ENCODE data around the gene JADE3.

The JADE3 gene

GRCh38 chrX:46912098-46912602, at the start of gene JADE3:
JADE3 (plus strand) TSS chrX:46912421; CDS start chrX:46984895, 72,474 bp downstream.
- DNase-seq (ENCODE audit: low spot score) = peak; percentile 67
- TF ChIP-seq CTCF (IDR thresholded peaks at IDR 0.05; ENCODE audit: borderline replicate concordance, control extremely low read depth, extremely low read depth, insufficient read depth, missing control alignments) = peak; percentile 10
- in situ Hi-C loops (cut with MboI; ENCODE audit: low sequenced_read_pairs, unreplicated experiment) = no loop called here

GRCh38 chrX:46863072-46863471, 49.1 kb upstream of the JADE3 start:
- TF ChIP-seq CTCF (IDR thresholded peaks at IDR 0.05; ENCODE audit: borderline replicate concordance, control extremely low read depth, extremely low read depth, insufficient read depth, missing control alignments) = no peak
- in situ Hi-C loops (cut with MboI; ENCODE audit: low sequenced_read_pairs, unreplicated experiment) = no loop called here
- no peak for DNase-seq (ENCODE audit: low spot score)

DNA sequence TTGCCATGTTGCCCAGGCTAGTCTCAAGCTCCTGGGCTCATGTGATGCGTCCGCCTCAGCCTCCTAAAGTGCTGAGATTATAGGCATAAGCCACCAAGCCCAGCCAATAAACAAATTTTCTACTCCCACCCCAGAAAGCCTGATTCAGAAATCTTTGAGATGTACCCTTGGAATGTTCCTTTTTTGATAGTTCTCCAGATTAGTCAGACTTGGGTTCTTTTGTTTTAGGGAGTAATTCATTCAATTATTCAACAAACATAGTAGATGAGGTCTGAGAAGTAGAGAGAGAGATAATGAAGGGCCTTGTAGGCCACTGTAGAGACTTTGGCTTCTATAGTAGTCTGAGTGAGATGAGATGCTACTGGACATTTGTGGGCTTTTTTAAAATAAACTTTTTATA, 47.6 kb upstream of the JADE3 start:
- no peak for TF ChIP-seq CTCF (IDR thresholded peaks at IDR 0.05; ENCODE audit: borderline replicate concordance, control extremely low read depth, extremely low read depth, insufficient read depth, missing control alignments)
- DNase-seq (ENCODE audit: low spot score) = no peak
- in situ Hi-C loops (cut with MboI; ENCODE audit: low sequenced_read_pairs, unreplicated experiment) = no loop called here

DNA sequence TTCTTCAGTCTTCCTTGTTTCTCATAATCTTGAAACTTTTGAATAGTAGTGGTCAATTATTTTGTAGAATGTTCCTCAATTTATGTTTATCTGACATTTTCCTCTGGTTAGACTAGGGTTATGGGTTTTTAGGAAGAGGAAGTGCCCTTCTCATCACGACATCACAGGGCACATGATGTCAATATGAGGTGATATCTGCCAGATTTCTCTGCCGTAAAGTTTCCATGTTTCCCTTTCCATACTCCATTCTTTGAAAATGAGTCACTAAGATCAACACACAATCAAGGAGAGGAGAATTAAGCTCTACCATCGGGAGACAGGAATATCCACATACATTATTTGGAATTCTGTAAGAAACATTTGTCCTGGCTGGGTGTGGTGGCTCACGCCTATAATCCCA, 46.9 kb upstream of the JADE3 start:
- no peak for TF ChIP-seq CTCF (IDR thresholded peaks at IDR 0.05; ENCODE audit: borderline replicate concordance, control extremely low read depth, extremely low read depth, insufficient read depth, missing control alignments)
- in situ Hi-C loops (cut with MboI; ENCODE audit: low sequenced_read_pairs, unreplicated experiment) = no loop called here
- DNase-seq (ENCODE audit: low spot score) = no peak

GRCh38 chrX:46866726-46867125, 45.5 kb upstream of the JADE3 start:
- TF ChIP-seq CTCF (IDR thresholded peaks at IDR 0.05; ENCODE audit: borderline replicate concordance, control extremely low read depth, extremely low read depth, insufficient read depth, missing control alignments) = no peak
- no peak for DNase-seq (ENCODE audit: low spot score)
- in situ Hi-C loops (cut with MboI; ENCODE audit: low sequenced_read_pairs, unreplicated experiment) = no loop called here

DNA sequence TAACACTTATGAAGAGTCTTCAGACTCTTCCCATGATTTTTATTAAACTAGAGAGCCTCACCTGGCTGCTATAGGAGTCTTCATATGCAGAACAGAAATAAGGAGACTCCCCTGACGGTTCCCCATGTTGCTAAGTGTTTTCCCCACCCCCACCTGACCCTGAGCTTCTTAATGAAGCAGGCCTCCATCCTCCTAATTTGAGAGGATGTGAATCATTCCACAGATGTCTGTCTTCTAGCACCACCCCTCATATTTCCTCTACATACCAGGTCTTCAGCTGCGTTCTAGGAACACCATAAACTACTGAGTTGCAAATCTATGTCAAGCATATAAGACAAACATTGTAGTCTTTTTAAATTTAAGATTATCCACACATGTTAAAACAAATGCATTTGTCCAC, 38.5 kb upstream of the JADE3 start:
- no peak for TF ChIP-seq CTCF (IDR thresholded peaks at IDR 0.05; ENCODE audit: borderline replicate concordance, control extremely low read depth, extremely low read depth, insufficient read depth, missing control alignments)
- in situ Hi-C loops (cut with MboI; ENCODE audit: low sequenced_read_pairs, unreplicated experiment) = no loop called here
- DNase-seq (ENCODE audit: low spot score) = no peak

DNA sequence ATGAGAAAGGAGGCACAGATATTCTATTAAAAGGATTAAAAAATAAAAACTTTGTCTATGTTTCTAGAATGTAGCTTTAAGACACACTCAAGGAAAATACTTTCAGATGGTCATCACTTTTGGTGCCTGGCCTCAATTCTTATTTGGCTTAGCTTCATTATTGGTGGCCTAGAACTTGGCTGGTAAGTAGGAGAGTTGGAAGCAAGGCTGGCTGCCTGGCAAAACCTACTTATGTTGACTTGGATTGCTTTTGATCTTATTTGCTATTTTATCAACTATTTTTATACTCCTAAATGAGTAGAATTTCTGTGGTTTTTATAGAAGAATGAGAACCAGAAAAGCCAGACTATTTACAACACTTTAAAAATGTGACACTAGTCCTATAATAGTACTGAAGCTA, 35.3 kb upstream of the JADE3 start:
- TF ChIP-seq CTCF (IDR thresholded peaks at IDR 0.05; ENCODE audit: borderline replicate concordance, control extremely low read depth, extremely low read depth, insufficient read depth, missing control alignments) = no peak

More for the DNA sequence above, 35.3 kb upstream of the JADE3 start:
- in situ Hi-C loops (cut with MboI; ENCODE audit: low sequenced_read_pairs, unreplicated experiment) = no loop called here
- no peak for DNase-seq (ENCODE audit: low spot score)

Data from GM13976 (cell line).